B cell (primary cell): ENCODE measurements around the gene LYRM1. TPM values are rescaled to one million over a fixed set of nuclear protein-coding genes. Genes with fewer than 3 reads are reported as not detected.

Experiments used
- ATAC-seq: fragments of 200-7000 bp; cut with Tn5 transposase; one replicate; pipeline ENCODE4 v1.10.0; 2021; ENCODE audit warnings: low read depth, mild to moderate bottlenecking, moderate number of reproducible peaks, moderate library complexity
- CTCF ChIA-PET: fragments of 350-600 bp; sonication (Branson Sonifier 250); formaldehyde crosslinking; loops from one replicate; lab custom pipeline; 2021; ENCODE audit warnings: antibody characterized with exemption, inconsistent platforms; lab: Charles Lee
- POLR2A ChIA-PET: fragments of 350-600 bp; sonication (Branson Sonifier 250); formaldehyde crosslinking; loops from one replicate; lab custom pipeline; 2021; ENCODE audit warnings: antibody characterized with exemption; lab: Charles Lee
- DNase-seq: peaks from one replicate; pipeline ENCODE4 v3.0.0; 2013
- H2AFZ ChIP-seq: 2 replicates; pipeline ENCODE4 v1.6.1; 2012; ENCODE audit warnings: mild to moderate bottlenecking, low read depth, low read length; ENCODE audit not compliant: insufficient read depth, poor library complexity, severe bottlenecking
- H3K27ac ChIP-seq, 2 donors: 1 replicate in 1 of 2; 2 replicates in 1 of 2; pipeline ENCODE4 v1.5.1; 2012 to 2013; ENCODE audit warnings: low read length in 2 of 2, mild to moderate bottlenecking in 2 of 2, moderate library complexity in 1 of 2
- H3K27me3 ChIP-seq, 4 experiments: fragments of 200-600 bp in 1 of 4; sonication (generic) in 1 of 4; replicated peaks in 1 of 4; 1 replicate in 2 of 4; 2 replicates in 2 of 4; pipeline versions ENCODE4 v1.6.1 to v1.7.0; 2013 to 2016; ENCODE audit warnings: low read length in 3 of 4, mild to moderate bottlenecking in 2 of 4, mixed read lengths in 1 of 4, moderate library complexity in 1 of 4; ENCODE audit not compliant: insufficient read depth in 4 of 4, control insufficient read depth in 3 of 4; ENCODE audit errors: control extremely low read depth in 1 of 4
- H3K36me3 ChIP-seq, 2 experiments: replicated peaks in 1 of 2; 1 replicate in 1 of 2; 2 replicates in 1 of 2; pipeline versions ENCODE4 v1.6.1 to v1.7.1; 2013; ENCODE audit warnings: low read length in 1 of 2; ENCODE audit not compliant: insufficient read depth in 2 of 2, control insufficient read depth in 1 of 2; ENCODE audit errors: control extremely low read depth in 1 of 2, extremely low read depth in 1 of 2
- H3K4me1 ChIP-seq, 2 donors: fragments of 200-600 bp in 1 of 2; sonication (generic) in 1 of 2; 1 replicate in 1 of 2; 2 replicates in 1 of 2; pipeline versions ENCODE4 v1.5.1 to v1.6.1; 2013 to 2017; ENCODE audit warnings: low read length in 2 of 2; ENCODE audit not compliant: control insufficient read depth in 2 of 2, insufficient read depth in 2 of 2
- H3K4me2 ChIP-seq: replicated peaks from 2 replicates; pipeline ENCODE3; 2012; ENCODE audit warnings: mild to moderate bottlenecking, low read depth, low read length; ENCODE audit not compliant: poor library complexity, severe bottlenecking
- H3K4me3 ChIP-seq, 5 experiments: fragments of 200-600 bp in 1 of 5; sonication (generic) in 1 of 5; 1 replicate in 3 of 5; 2 replicates in 2 of 5; pipeline versions ENCODE4 v1.5.1 to v1.7.0; 2011 to 2016; ENCODE audit warnings: low read length in 4 of 5, mild to moderate bottlenecking in 4 of 5, low read depth in 2 of 5, control low read depth in 1 of 5, moderate library complexity in 1 of 5; ENCODE audit not compliant: insufficient read depth in 1 of 5; ENCODE audit errors: control extremely low read depth in 1 of 5, extremely low read depth in 1 of 5
- H3K79me2 ChIP-seq: fragments of 200-600 bp; sonication (generic); one replicate; pipeline ENCODE4 v1.6.0; 2016; ENCODE audit warnings: low read length; ENCODE audit not compliant: control insufficient read depth, insufficient read depth
- H3K9ac ChIP-seq: fragments of 200-600 bp; sonication (generic); 2 replicates; pipeline ENCODE4 v1.6.1; 2017; ENCODE audit warnings: mild to moderate bottlenecking, low read length, moderate library complexity
- H3K9me3 ChIP-seq, 3 donors: one replicate each; pipeline versions ENCODE4 v1.6.1 to v1.7.1; 2013; ENCODE audit warnings: low read length in 2 of 3; ENCODE audit not compliant: control insufficient read depth in 2 of 3, insufficient read depth in 1 of 3; ENCODE audit errors: control extremely low read depth in 1 of 3
- H4K20me1 ChIP-seq: 2 replicates; pipeline ENCODE4 v1.6.0; 2012; ENCODE audit warnings: mild to moderate bottlenecking, low read length; ENCODE audit not compliant: insufficient read depth, control insufficient read depth, poor library complexity, severe bottlenecking
- H3K27ac Mint-ChIP-seq: one replicate; pipeline ENCODE4 v1.8.0; 2021; ENCODE audit warnings: mixed read lengths
- H3K27me3 Mint-ChIP-seq: one replicate; pipeline ENCODE4 v1.8.0; 2021; ENCODE audit warnings: mixed read lengths
- H3K4me1 Mint-ChIP-seq: one replicate; pipeline ENCODE4 v1.8.0; 2021; ENCODE audit warnings: mixed read lengths
- H3K4me3 Mint-ChIP-seq: one replicate; pipeline ENCODE4 v1.8.0; 2021; ENCODE audit warnings: mixed read lengths
- H3K9me3 Mint-ChIP-seq: one replicate; pipeline ENCODE4 v1.8.0; 2022; ENCODE audit warnings: mixed read lengths; ENCODE audit not compliant: insufficient read depth
- EZH2 ChIP-seq: IDR thresholded peaks from 2 replicates; pipeline ENCODE4 v1.6.1; 2012; ENCODE audit warnings: borderline replicate concordance, low read depth, mild to moderate bottlenecking, moderate library complexity, low read length; ENCODE audit not compliant: insufficient read depth, poor library complexity, severe bottlenecking
- WGBS: methylation state at CpG from one replicate; pipeline ENCODE4 v1.1.5; 2013; ENCODE audit warnings: missing lambda C conversion rate; ENCODE audit not compliant: insufficient coverage; 5-methylcytosine and 5-hydroxymethylcytosine counted together
- intact Hi-C: fragments of 100-400 bp; cut with micrococcal nuclease; formaldehyde crosslinking; loops from one replicate; pipeline ENCODE4 v1.10.0; 2022
- polyA plus RNA-seq: library from polyadenylated mRNA; depleted of rRNA; stranded (reverse); fragments of >200 nt; gene quantifications from 2 replicates; pipeline ENCODE4 v1.2.3, GENCODE V29; 2012
- total RNA-seq, 2 donors: library from RNA; stranded (reverse); fragments of 120-200 nt in 1 of 2; gene quantifications; 1 replicate in 1 of 2; 2 replicates in 1 of 2; pipeline versions ENCODE4 v1.2.3 to v1.2.4, GENCODE V29; 2013 to 2022
- TF ChIP-seq, protein P1 (sequence below): fragments of 200-600 bp; IDR thresholded peaks from one replicate; pipeline ENCODE4 v1.8.0; 2022; ENCODE audit warnings: antibody characterized with exemption, mild to moderate bottlenecking

The LYRM1 gene
- total and polyA plus RNA-seq, 2 donors (not counting 1 experiment from before 2014, with no cell fraction given) = 20.0 to 21.8 TPM

DNA sequence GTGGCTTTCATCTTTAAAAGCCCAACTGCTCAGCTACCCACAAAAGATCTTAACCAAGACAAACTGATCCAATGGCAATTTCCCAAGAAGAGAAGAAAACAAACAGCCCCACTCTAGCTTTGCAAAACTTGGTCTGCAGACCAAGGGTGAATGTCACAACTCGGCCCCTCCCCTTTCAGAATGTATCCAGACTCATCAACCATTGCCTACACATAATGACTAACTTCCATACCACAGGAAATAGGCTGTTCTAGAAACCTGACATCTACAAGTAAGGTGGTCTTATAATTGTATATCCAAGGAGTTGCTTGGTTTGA, 16.4 kb upstream of the LYRM1 start:
- TF ChIP-seq, protein P1, sequence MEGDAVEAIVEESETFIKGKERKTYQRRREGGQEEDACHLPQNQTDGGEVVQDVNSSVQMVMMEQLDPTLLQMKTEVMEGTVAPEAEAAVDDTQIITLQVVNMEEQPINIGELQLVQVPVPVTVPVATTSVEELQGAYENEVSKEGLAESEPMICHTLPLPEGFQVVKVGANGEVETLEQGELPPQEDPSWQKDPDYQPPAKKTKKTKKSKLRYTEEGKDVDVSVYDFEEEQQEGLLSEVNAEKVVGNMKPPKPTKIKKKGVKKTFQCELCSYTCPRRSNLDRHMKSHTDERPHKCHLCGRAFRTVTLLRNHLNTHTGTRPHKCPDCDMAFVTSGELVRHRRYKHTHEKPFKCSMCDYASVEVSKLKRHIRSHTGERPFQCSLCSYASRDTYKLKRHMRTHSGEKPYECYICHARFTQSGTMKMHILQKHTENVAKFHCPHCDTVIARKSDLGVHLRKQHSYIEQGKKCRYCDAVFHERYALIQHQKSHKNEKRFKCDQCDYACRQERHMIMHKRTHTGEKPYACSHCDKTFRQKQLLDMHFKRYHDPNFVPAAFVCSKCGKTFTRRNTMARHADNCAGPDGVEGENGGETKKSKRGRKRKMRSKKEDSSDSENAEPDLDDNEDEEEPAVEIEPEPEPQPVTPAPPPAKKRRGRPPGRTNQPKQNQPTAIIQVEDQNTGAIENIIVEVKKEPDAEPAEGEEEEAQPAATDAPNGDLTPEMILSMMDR = no peak
- TF ChIP-seq EZH2 = no peak
- Histone ChIP-seq H3K79me2 (peaks cover 31% of the 10 kb centered on the region), H3K9ac (no peak overlapping the region), H3K4me3 (no peak overlapping the region), H3K4me1 (no peaks in the 10 kb centered on the region), H3K27me3 (no peaks in the 10 kb centered on the region), H3K36me3 (peaks cover 0 to 2% of the 10 kb centered on the region in 2 experiments), H3K27ac (no peak overlapping the region), H2AFZ (no peak overlapping the region), H4K20me1 (no peaks in the 10 kb centered on the region), H3K9me3 (no peaks in the 10 kb centered on the region), H3K4me2 (no peak overlapping the region)
- Mint-ChIP-seq H3K9me3 (no peaks in the 10 kb centered on the region), H3K27ac (no peak overlapping the region), H3K4me3 (no peak overlapping the region), H3K4me1 (peaks cover 5% of the 10 kb centered on the region), H3K27me3 (no peaks in the 10 kb centered on the region)
- DNase-seq (no peak), ATAC-seq (no peak)
- POLR2A ChIA-PET = no interaction called here
- CTCF ChIA-PET = no interaction called here
- no CpG with 5 or more reads among the region's 1 CpG for WGBS
- intact Hi-C loops = no loop called here

DNA sequence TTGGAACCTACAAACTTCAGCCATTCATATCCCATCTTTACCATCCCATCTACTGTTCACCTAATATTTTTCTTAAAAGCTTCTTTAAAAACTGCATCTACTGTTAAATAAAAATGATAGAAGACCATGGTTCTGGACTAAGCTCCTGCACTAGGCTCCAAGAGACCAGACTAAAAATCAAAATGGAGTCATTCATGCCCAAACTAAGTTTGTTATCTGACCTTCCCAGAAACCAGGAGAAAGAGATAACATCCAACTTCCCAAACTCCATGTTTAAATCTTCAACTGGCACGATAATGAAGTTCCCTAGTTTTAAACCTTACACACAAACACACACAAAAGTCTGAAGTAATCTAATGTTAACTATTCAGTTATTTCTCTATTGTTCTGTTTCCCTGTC, 14.3 kb upstream of the LYRM1 start:
- H3K9ac ChIP-seq = no peak overlapping the region
- H3K27ac ChIP-seq = no peak overlapping the region
- H3K79me2 ChIP-seq = peaks cover 25% of the 10 kb centered on the region
- WGBS = no CpG with 5 or more reads among the region's 1 CpG
- DNase-seq (no peak), ATAC-seq (no peak)
- H3K36me3 ChIP-seq = peaks cover 2% of the 10 kb centered on the region in 2 experiments
- no peak overlapping the region for H3K27ac Mint-ChIP-seq
- TF ChIP-seq EZH2 = no peak
- TF ChIP-seq, protein P1 = no peak
- H3K4me3 ChIP-seq = no peak overlapping the region
- H3K4me1 Mint-ChIP-seq = no peaks in the 10 kb centered on the region
- ChIA-PET CTCF (interaction anchor here (1.2 kb wide), 1 partner anchor 11 kb away, joined by 3 read pairs; no protein-coding TSS in a partner anchor), POLR2A (no interaction called here)
- H3K9me3 Mint-ChIP-seq = no peaks in the 10 kb centered on the region
- H3K4me1 ChIP-seq = no peaks in the 10 kb centered on the region
- no peak overlapping the region for H3K4me2 ChIP-seq
- H3K4me3 Mint-ChIP-seq = no peak overlapping the region
- no peaks in the 10 kb centered on the region for H3K27me3 ChIP-seq
- no peaks in the 10 kb centered on the region for H3K9me3 ChIP-seq
- no peaks in the 10 kb centered on the region for H3K27me3 Mint-ChIP-seq
- intact Hi-C loops = no loop called here
- no peaks in the 10 kb centered on the region for H4K20me1 ChIP-seq
- H2AFZ ChIP-seq = no peak overlapping the region
